DND-41 (cell line): ENCODE measurements around the gene GAN.

ENCODE experiments used
- ATAC-seq: fragments of 200-7000 bp; cut with Tn5 transposase; 3 replicates; pipeline ENCODE4 v1.9.1; 2021; ENCODE audit warnings: low read depth; ENCODE audit not compliant: insufficient read depth
- DNase-seq: peaks from one replicate; pipeline ENCODE4 v3.0.0-alpha.2; 2020
- H2AFZ ChIP-seq: 2 replicates; pipeline ENCODE4 v1.6.0; 2012; ENCODE audit warnings: low read depth, low read length
- H3K27ac ChIP-seq: 2 replicates; pipeline ENCODE4 v1.5.1; 2012; ENCODE audit warnings: low read length, inconsistent platforms
- H3K27me3 ChIP-seq: fragments of 200-600 bp; sonication (generic); 2 replicates; pipeline ENCODE4 v1.6.0; 2012; ENCODE audit warnings: low read length, mild to moderate bottlenecking, inconsistent platforms; ENCODE audit not compliant: insufficient read depth, poor library complexity
- H3K36me3 ChIP-seq: 2 replicates; pipeline ENCODE4 v1.5.1; 2012; ENCODE audit warnings: low read length, inconsistent platforms; ENCODE audit not compliant: insufficient read depth
- H3K4me1 ChIP-seq: 2 replicates; pipeline ENCODE4 v1.5.1; 2012; ENCODE audit warnings: mild to moderate bottlenecking, low read length; ENCODE audit not compliant: insufficient read depth
- H3K4me2 ChIP-seq: 2 replicates; pipeline ENCODE4 v1.6.0; 2012; ENCODE audit warnings: mild to moderate bottlenecking, moderate library complexity, low read length, inconsistent platforms; ENCODE audit not compliant: insufficient read depth
- H3K4me3 ChIP-seq, 2 experiments: fragments of 200-600 bp in 1 of 2; shearing (Covaris generic) in 1 of 2; 2 replicates each; pipeline ENCODE4 v1.5.1; 2012 to 2016; ENCODE audit warnings: inconsistent platforms in 2 of 2, low read length in 2 of 2, mild to moderate bottlenecking in 2 of 2, low read depth in 1 of 2, moderate library complexity in 1 of 2
- H3K79me2 ChIP-seq: 2 replicates; pipeline ENCODE4 v1.6.0; 2012; ENCODE audit warnings: low read length, inconsistent platforms; ENCODE audit not compliant: insufficient read depth
- H3K9ac ChIP-seq: 2 replicates; pipeline ENCODE4 v1.6.0; 2012; ENCODE audit warnings: low read depth, mild to moderate bottlenecking, inconsistent platforms, low read length, moderate library complexity
- H3K9me3 ChIP-seq: 2 replicates; pipeline ENCODE4 v1.5.1; 2012; ENCODE audit warnings: low read length, moderate library complexity, mild to moderate bottlenecking, inconsistent platforms; ENCODE audit not compliant: insufficient read depth, severe bottlenecking
- H4K20me1 ChIP-seq: 2 replicates; pipeline ENCODE4 v1.6.0; 2012; ENCODE audit warnings: low read length; ENCODE audit not compliant: insufficient read depth
- CTCF ChIP-seq: IDR thresholded peaks from 2 replicates; pipeline ENCODE4 v1.5.1; 2012; ENCODE audit warnings: borderline replicate concordance, low read length, moderate library complexity, mild to moderate bottlenecking; ENCODE audit not compliant: poor library complexity, severe bottlenecking; ENCODE audit errors: extremely low read depth
- EZH2 ChIP-seq: IDR thresholded peaks from 3 replicates; pipeline ENCODE4 v1.6.1; 2012; ENCODE audit warnings: borderline replicate concordance, low read depth, mild to moderate bottlenecking, moderate library complexity, low read length, inconsistent platforms; ENCODE audit not compliant: severe bottlenecking

The GAN gene

GRCh38 chr16:81277541-81278080, 37.2 kb upstream of the GAN start:
- TF ChIP-seq CTCF (no peak), EZH2 (no peak)
- Histone ChIP-seq H3K9me3 (no peaks in the 10 kb centered on the region), H3K9ac (no peak overlapping the region), H2AFZ (no peak overlapping the region), H3K4me3 (no peak overlapping the region), H3K4me2 (no peak overlapping the region), H3K36me3 (no peaks in the 10 kb centered on the region), H3K27me3 (peaks cover 3% of the 10 kb centered on the region), H3K79me2 (no peaks in the 10 kb centered on the region), H3K27ac (no peak overlapping the region), H3K4me1 (no peaks in the 10 kb centered on the region), H4K20me1 (no peaks in the 10 kb centered on the region)
- ATAC-seq: no peak
- DNase-seq: no peak

GRCh38 chr16:81278526-81278925, 36.2 kb upstream of the GAN start:
- H3K4me1 ChIP-seq: no peaks in the 10 kb centered on the region
- no peak overlapping the region for H3K4me3 ChIP-seq
- H3K79me2 ChIP-seq: no peaks in the 10 kb centered on the region
- no peaks in the 10 kb centered on the region for H4K20me1 ChIP-seq
- no peak for TF ChIP-seq EZH2
- TF ChIP-seq CTCF: no peak
- no peak overlapping the region for H3K4me2 ChIP-seq
- H3K9me3 ChIP-seq: no peaks in the 10 kb centered on the region
- ATAC-seq (no peak), DNase-seq (no peak)
- H3K27ac ChIP-seq: no peak overlapping the region
- no peak overlapping the region for H3K9ac ChIP-seq
- H3K36me3 ChIP-seq: no peaks in the 10 kb centered on the region
- peaks cover 3% of the 10 kb centered on the region for H3K27me3 ChIP-seq
- no peak overlapping the region for H2AFZ ChIP-seq

GRCh38 chr16:81279392-81279791, 35.4 kb upstream of the GAN start:
- H3K36me3 ChIP-seq: no peaks in the 10 kb centered on the region
- no peak overlapping the region for H3K9ac ChIP-seq
- no peaks in the 10 kb centered on the region for H3K9me3 ChIP-seq
- TF ChIP-seq EZH2: no peak
- peaks cover 3% of the 10 kb centered on the region for H3K27me3 ChIP-seq
- H3K27ac ChIP-seq: no peak overlapping the region
- no peaks in the 10 kb centered on the region for H4K20me1 ChIP-seq
- H3K4me2 ChIP-seq: no peak overlapping the region
- no peaks in the 10 kb centered on the region for H3K79me2 ChIP-seq
- no peaks in the 10 kb centered on the region for H3K4me1 ChIP-seq
- ATAC-seq (no peak), DNase-seq (no peak)
- no peak overlapping the region for H2AFZ ChIP-seq
- no peak overlapping the region for H3K4me3 ChIP-seq

GRCh38 chr16:81280393-81280792, 34.4 kb upstream of the GAN start:
- Histone ChIP-seq H3K36me3 (no peaks in the 10 kb centered on the region), H3K9ac (no peak overlapping the region), H2AFZ (no peak overlapping the region), H3K27me3 (peaks cover 3% of the 10 kb centered on the region), H3K4me1 (no peaks in the 10 kb centered on the region), H4K20me1 (no peaks in the 10 kb centered on the region), H3K9me3 (no peaks in the 10 kb centered on the region), H3K4me3 (no peak overlapping the region), H3K4me2 (no peak overlapping the region), H3K79me2 (no peaks in the 10 kb centered on the region), H3K27ac (no peak overlapping the region)
- DNase-seq: no peak
- TF ChIP-seq EZH2 (no peak), CTCF (no peak)
- no peak for ATAC-seq
